Fibroblast of skin of left quadriceps (primary cell): ENCODE data around the gene HTR4.

Experiments used
- DNase-seq, 2 experiments: peaks; one replicate each; pipeline ENCODE4 v3.0.0-alpha.2; 2013; ENCODE audit warnings: low read depth in 2 of 2

The HTR4 gene

GRCh38 chr5:148607406-148607805, 46.9 kb downstream of the HTR4 start:
- DNase-seq, result no peak

GRCh38 chr5:148606296-148606695, 48.0 kb downstream of the HTR4 start:
- no peak for DNase-seq

- DNase-seq, result no peak
These were observed 55.1 kb downstream of the HTR4 start for GRCh38 chr5:148599187-148599586.

GRCh38 chr5:148595697-148596096, 58.6 kb downstream of the HTR4 start:
- DNase-seq, result no peak

GRCh38 chr5:148586796-148587195, 67.5 kb downstream of the HTR4 start:
- no peak for DNase-seq

GRCh38 chr5:148585988-148586387, 68.3 kb downstream of the HTR4 start:
- no peak for DNase-seq

- DNase-seq, result no peak
These were observed 70.2 kb downstream of the HTR4 start for GRCh38 chr5:148584103-148584502.

- no peak for DNase-seq
These were observed 70.8 kb downstream of the HTR4 start for GRCh38 chr5:148583421-148583965.

GRCh38 chr5:148574167-148574566, 80.2 kb downstream of the HTR4 start:
- no peak for DNase-seq

GRCh38 chr5:148573374-148573773, 81.0 kb downstream of the HTR4 start:
- no peak for DNase-seq

- DNase-seq, result no peak
These were observed 84.4 kb downstream of the HTR4 start for GRCh38 chr5:148569948-148570347.

- no peak for DNase-seq
These were observed 89.2 kb downstream of the HTR4 start for GRCh38 chr5:148565148-148565547.

- DNase-seq, result no peak
These were observed 91.3 kb downstream of the HTR4 start for GRCh38 chr5:148563021-148563420.

- DNase-seq, result no peak
These were observed 92.5 kb downstream of the HTR4 start for GRCh38 chr5:148561801-148562311.

GRCh38 chr5:148559461-148559860, 94.9 kb downstream of the HTR4 start:
- no peak for DNase-seq

- no peak for DNase-seq
These were observed 95.4 kb downstream of the HTR4 start for GRCh38 chr5:148558892-148559291.

GRCh38 chr5:148556835-148557234, 97.5 kb downstream of the HTR4 start:
- no peak for DNase-seq

GRCh38 chr5:148554621-148555020, 99.7 kb downstream of the HTR4 start:
- no peak for DNase-seq

GRCh38 chr5:148543727-148544126, 110.6 kb downstream of the HTR4 start:
- DNase-seq, result no peak

GRCh38 chr5:148542812-148543211, 111.5 kb downstream of the HTR4 start:
- no peak for DNase-seq

GRCh38 chr5:148541054-148541835, 113.1 kb downstream of the HTR4 start:
- no peak for DNase-seq

- DNase-seq, result no peak
These were observed 113.7 kb downstream of the HTR4 start for GRCh38 chr5:148540647-148541046.

GRCh38 chr5:148539851-148540250, 114.5 kb downstream of the HTR4 start:
- no peak for DNase-seq
